Ascending aorta (tissue), 2 donors: Measurements from ENCODE around the gene LAMA2. TPM values are rescaled to one million over a fixed set of nuclear protein-coding genes. Genes with fewer than 3 reads are reported as not detected.

Experiments
- DNase-seq, 2 donors: peaks; one replicate each; pipeline ENCODE4 v3.0.0-alpha.2; 2019; ENCODE audit warnings: low spot score in 2 of 2
- H3K27ac ChIP-seq, 2 donors: fragments of 200-600 bp; sonication (generic); one replicate each; pipeline ENCODE4 v1.5.1; 2016 to 2017; ENCODE audit warnings: mild to moderate bottlenecking in 1 of 2
- H3K27me3 ChIP-seq: fragments of 200-600 bp; sonication (generic); one replicate; pipeline ENCODE4 v1.5.1; 2017
- H3K36me3 ChIP-seq, 2 donors: fragments of 200-600 bp; sonication (generic); one replicate each; pipeline ENCODE4 v1.5.1; 2016
- H3K4me1 ChIP-seq, 2 donors: fragments of 200-600 bp; sonication (generic); one replicate each; pipeline ENCODE4 v1.5.1; 2016 to 2017; ENCODE audit warnings: mild to moderate bottlenecking in 1 of 2
- H3K4me3 ChIP-seq, 2 donors: fragments of 200-600 bp; sonication (generic); one replicate each; pipeline ENCODE4 v1.5.1; 2016 to 2017; ENCODE audit warnings: mild to moderate bottlenecking in 1 of 2
- H3K9me3 ChIP-seq, 2 donors: fragments of 200-600 bp; sonication (generic); one replicate each; pipeline ENCODE4 v1.5.1; 2016
- intact Hi-C: fragments of 100-400 bp; cut with DNase I; formaldehyde crosslinking; loops from one replicate; pipeline ENCODE4 v1.15.1; 2023
- total RNA-seq: library from RNA; depleted of rRNA; stranded (reverse); fragments of >200 nt; gene quantifications from one replicate; pipeline ENCODE4 v1.1.0, GENCODE V29; 2016
- TF ChIP-seq, protein P1 (sequence below), 3 experiments: fragments of 200-600 bp in 2 of 3; fragments of 450-650 bp in 1 of 3; sonication (generic) in 2 of 3; IDR thresholded peaks; one replicate each; pipeline ENCODE4 v1.5.1; 2016 to 2019; ENCODE audit warnings: antibody characterized with exemption in 3 of 3, mild to moderate bottlenecking in 1 of 3, moderate library complexity in 1 of 3

LAMA2 gene
- total RNA-seq, 1 donor from 2014 or later = 45.2 TPM

DNA sequence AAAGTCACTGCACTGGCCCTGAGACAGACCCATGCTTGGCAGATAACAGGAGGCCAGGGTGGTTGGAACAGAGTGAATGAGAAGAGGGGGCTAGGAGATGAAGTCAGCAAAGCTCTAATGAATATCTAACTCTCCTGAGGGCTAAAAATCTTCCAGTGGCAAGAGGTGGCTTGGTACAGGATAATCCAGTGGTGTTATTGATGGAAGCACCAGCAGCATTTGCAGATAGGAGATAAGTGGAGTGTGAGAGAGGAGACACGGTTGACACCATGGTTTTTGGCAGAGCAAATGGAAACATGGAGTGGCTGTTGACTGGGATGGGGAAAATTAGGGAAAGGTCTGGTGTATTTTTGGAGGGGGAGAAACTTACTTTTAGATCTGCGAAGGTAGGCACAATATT lies 464.0 kb downstream of the LAMA2 start:
- Histone ChIP-seq H3K4me3 (no peak overlapping the region), H3K27ac (no peak overlapping the region), H3K9me3 (no peaks in the 10 kb centered on the region), H3K36me3 (no peaks in the 10 kb centered on the region), H3K27me3 (no peaks in the 10 kb centered on the region), H3K4me1 (no peaks in the 10 kb centered on the region)
- TF ChIP-seq, protein P1, sequence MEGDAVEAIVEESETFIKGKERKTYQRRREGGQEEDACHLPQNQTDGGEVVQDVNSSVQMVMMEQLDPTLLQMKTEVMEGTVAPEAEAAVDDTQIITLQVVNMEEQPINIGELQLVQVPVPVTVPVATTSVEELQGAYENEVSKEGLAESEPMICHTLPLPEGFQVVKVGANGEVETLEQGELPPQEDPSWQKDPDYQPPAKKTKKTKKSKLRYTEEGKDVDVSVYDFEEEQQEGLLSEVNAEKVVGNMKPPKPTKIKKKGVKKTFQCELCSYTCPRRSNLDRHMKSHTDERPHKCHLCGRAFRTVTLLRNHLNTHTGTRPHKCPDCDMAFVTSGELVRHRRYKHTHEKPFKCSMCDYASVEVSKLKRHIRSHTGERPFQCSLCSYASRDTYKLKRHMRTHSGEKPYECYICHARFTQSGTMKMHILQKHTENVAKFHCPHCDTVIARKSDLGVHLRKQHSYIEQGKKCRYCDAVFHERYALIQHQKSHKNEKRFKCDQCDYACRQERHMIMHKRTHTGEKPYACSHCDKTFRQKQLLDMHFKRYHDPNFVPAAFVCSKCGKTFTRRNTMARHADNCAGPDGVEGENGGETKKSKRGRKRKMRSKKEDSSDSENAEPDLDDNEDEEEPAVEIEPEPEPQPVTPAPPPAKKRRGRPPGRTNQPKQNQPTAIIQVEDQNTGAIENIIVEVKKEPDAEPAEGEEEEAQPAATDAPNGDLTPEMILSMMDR (IDR thresholded peaks at IDR 0.05) = no peak
- no peak for DNase-seq
- intact Hi-C loops = no loop called here

DNA sequence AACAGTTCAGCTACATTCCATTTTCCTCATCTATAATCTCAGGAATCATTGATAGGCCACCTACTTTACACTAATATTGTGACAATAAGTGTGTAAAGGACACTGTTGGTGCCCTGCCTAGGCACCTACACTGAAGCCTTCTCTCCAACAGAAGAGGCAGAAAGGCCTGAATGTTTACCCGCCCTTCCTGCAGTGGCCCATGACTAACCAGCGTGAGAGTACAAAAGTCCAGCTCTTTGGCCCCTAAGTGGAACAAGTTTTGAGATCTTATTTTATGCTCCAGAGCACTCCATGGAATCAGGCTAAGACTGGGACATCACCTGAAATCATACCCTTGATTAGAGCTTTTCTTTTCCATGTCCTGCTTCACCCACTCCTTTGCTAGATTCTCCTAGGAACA lies 467.3 kb downstream of the LAMA2 start:
- DNase-seq = no peak
- intact Hi-C loops = no loop called here
- no peaks in the 10 kb centered on the region for H3K36me3 ChIP-seq
- no peaks in the 10 kb centered on the region for H3K9me3 ChIP-seq
- H3K27me3 ChIP-seq = no peaks in the 10 kb centered on the region
- TF ChIP-seq, protein P1 (IDR thresholded peaks at IDR 0.05) = no peak
- H3K4me3 ChIP-seq = no peak overlapping the region
- no peaks in the 10 kb centered on the region for H3K4me1 ChIP-seq
- H3K27ac ChIP-seq = no peak overlapping the region

DNA sequence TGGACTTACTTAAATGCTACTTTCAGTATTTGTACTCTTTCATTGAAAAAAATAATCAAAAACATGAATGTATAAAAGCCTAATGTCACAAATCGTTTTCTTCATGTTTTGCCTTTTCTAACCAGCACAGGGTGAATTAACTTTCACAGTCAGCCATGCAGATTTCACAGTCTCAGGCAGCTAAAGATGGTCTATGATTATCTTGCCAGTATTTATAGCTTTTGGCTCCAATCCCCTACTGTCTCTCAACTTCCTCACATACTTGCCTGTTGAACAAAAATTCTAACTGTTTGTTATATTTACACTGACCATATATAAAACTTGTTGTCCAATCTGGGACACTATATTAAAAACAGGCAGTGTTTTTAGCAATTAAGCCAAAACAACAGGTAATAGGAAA lies 468.9 kb downstream of the LAMA2 start:
- H3K36me3 ChIP-seq = no peaks in the 10 kb centered on the region
- no peak overlapping the region for H3K4me3 ChIP-seq
- no peaks in the 10 kb centered on the region for H3K9me3 ChIP-seq
- H3K27me3 ChIP-seq = no peaks in the 10 kb centered on the region
- intact Hi-C loops = no loop called here
- DNase-seq = no peak
- TF ChIP-seq, protein P1 (IDR thresholded peaks at IDR 0.05) = no peak
- no peak overlapping the region for H3K27ac ChIP-seq
- no peaks in the 10 kb centered on the region for H3K4me1 ChIP-seq

DNA sequence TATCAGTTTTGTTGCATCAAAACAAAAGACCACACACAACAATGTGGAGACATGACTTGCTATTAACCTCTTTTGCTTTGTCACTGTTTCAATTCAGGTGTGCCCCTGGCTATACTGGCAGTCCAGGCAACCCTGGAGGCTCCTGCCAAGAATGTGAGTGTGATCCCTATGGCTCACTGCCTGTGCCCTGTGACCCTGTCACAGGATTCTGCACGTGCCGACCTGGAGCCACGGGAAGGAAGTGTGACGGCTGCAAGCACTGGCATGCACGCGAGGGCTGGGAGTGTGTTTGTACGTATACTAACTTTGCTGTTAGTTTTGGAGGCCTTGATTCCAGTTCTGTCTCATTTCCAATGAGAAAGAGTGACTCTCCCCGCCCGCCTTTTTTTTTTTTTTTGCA lies 470.1 kb downstream of the LAMA2 start:
- no peak for DNase-seq
- TF ChIP-seq, protein P1 (IDR thresholded peaks at IDR 0.05) = no peak
- no peaks in the 10 kb centered on the region for H3K36me3 ChIP-seq
- H3K4me3 ChIP-seq = no peak overlapping the region
- no peaks in the 10 kb centered on the region for H3K9me3 ChIP-seq
- H3K4me1 ChIP-seq = no peaks in the 10 kb centered on the region
- no peaks in the 10 kb centered on the region for H3K27me3 ChIP-seq
- intact Hi-C loops = no loop called here
- no peak overlapping the region for H3K27ac ChIP-seq

DNA sequence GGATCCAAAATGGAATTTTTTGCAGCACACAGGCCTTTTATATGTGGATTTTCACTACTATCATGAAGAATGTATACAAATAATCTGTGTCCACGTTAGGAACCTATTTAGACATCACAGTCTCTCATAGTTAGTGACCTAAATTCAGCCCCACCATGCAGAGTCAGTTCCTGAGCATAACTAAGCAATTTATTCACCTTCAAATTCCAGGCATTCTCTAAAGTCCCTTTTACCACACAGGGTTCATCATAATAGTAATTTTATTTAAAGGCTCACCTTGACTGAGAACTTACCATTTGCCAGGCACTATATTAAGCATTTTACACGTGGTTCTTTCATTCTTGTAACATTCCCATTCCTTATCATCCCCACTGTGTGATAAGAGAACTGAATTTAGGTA lies 473.2 kb downstream of the LAMA2 start:
- Histone ChIP-seq H3K9me3 (no peaks in the 10 kb centered on the region), H3K27ac (no peak overlapping the region), H3K36me3 (no peaks in the 10 kb centered on the region), H3K4me3 (no peak overlapping the region), H3K27me3 (no peaks in the 10 kb centered on the region), H3K4me1 (no peaks in the 10 kb centered on the region)
- intact Hi-C loops = no loop called here
- no peak for DNase-seq
- TF ChIP-seq, protein P1 (IDR thresholded peaks at IDR 0.05) = no peak
